RPMI8226 (cell line): ENCODE measurements around the gene RHOD.

Source experiments
- DNase-seq: peaks from one replicate; pipeline ENCODE4 v3.0.0-alpha.2; 2015

Gene RHOD

GRCh38 chr11:67062526-67063373, 6.1 kb downstream of the RHOD start:
- no peak for DNase-seq

GRCh38 chr11:67066333-67066709, 9.7 kb downstream of the RHOD start:
- no peak for DNase-seq

- peak; percentile 80 for DNase-seq
Observed at GRCh38 chr11:67071420-67072284, 15.0 kb downstream of the RHOD start.

GRCh38 chr11:67072295-67072694, 15.6 kb downstream of the RHOD start:
- DNase-seq = no peak

- DNase-seq = no peak
Observed at GRCh38 chr11:67073908-67074307, 17.3 kb downstream of the RHOD start.

- DNase-seq = peak; percentile 18
Observed at GRCh38 chr11:67076202-67076601, 19.6 kb downstream of the RHOD start.

GRCh38 chr11:67079065-67079705, 22.5 kb downstream of the RHOD start:
- no peak for DNase-seq

GRCh38 chr11:67082071-67082791, 25.6 kb downstream of the RHOD start:
- peak; percentile 67 for DNase-seq

GRCh38 chr11:67083786-67084366, 27.2 kb downstream of the RHOD start:
- DNase-seq = no peak

GRCh38 chr11:67085617-67086016, 29.0 kb downstream of the RHOD start:
- DNase-seq = no peak

- no peak for DNase-seq
Observed at GRCh38 chr11:67090717-67091116, 34.1 kb downstream of the RHOD start.

- no peak for DNase-seq
Observed at GRCh38 chr11:67095214-67095507, 38.5 kb downstream of the RHOD start.

GRCh38 chr11:67098799-67099429, 42.3 kb downstream of the RHOD start:
- no peak for DNase-seq

- DNase-seq = no peak
Observed at GRCh38 chr11:67099831-67100324, 43.2 kb downstream of the RHOD start.

GRCh38 chr11:67102664-67103063, 46.0 kb downstream of the RHOD start:
- DNase-seq = no peak

GRCh38 chr11:67105964-67106363, 49.3 kb downstream of the RHOD start:
- DNase-seq = no peak

GRCh38 chr11:67111261-67111660, 54.6 kb downstream of the RHOD start:
- no peak for DNase-seq

- DNase-seq = peak; percentile 74
Observed at GRCh38 chr11:67113231-67113721, 56.6 kb downstream of the RHOD start.

- no peak for DNase-seq
Observed at GRCh38 chr11:67114275-67114896, 57.7 kb downstream of the RHOD start.

GRCh38 chr11:67116758-67117105, 60.1 kb downstream of the RHOD start:
- DNase-seq = no peak

GRCh38 chr11:67117176-67117575, 60.5 kb downstream of the RHOD start:
- DNase-seq = no peak
